WTC11 (cell line): ENCODE data around the gene SPOP. TPM values are rescaled to one million over a fixed set of nuclear protein-coding genes. Genes with fewer than 3 reads are reported as not detected.

Experiments
- ATAC-seq: fragments of 200-7000 bp; cut with Tn5 transposase; 2 replicates; pipeline ENCODE4 v1.10.0; 2021; ENCODE audit warnings: mild to moderate bottlenecking, moderate library complexity
- CTCF ChIA-PET: fragments of 300-600 bp; sonication (Branson Sonifier 250); formaldehyde crosslinking; loops from one replicate; lab custom pipeline; 2021; ENCODE audit warnings: antibody characterized with exemption; lab: Charles Lee
- POLR2A ChIA-PET: fragments of 350-600 bp; sonication (Branson Sonifier 250); formaldehyde crosslinking; loops from one replicate; lab custom pipeline; 2021; ENCODE audit warnings: antibody characterized with exemption; lab: Charles Lee
- DNase-seq: peaks from one replicate; pipeline ENCODE4 v3.0.0; 2021; ENCODE audit warnings: low spot score
- H3K27ac Mint-ChIP-seq: 2 replicates; pipeline ENCODE4 v1.8.0; 2021; ENCODE audit warnings: mixed read lengths
- H3K27me3 Mint-ChIP-seq: 2 replicates; pipeline ENCODE4 v1.8.0; 2021; ENCODE audit warnings: low read depth, mild to moderate bottlenecking, moderate library complexity, mixed read lengths
- H3K36me3 Mint-ChIP-seq: 2 replicates; pipeline ENCODE4 v1.8.0; 2021; ENCODE audit warnings: mixed read lengths
- H3K4me1 Mint-ChIP-seq: 2 replicates; pipeline ENCODE4 v1.8.0; 2022; ENCODE audit warnings: mixed read lengths
- H3K4me3 Mint-ChIP-seq: 2 replicates; pipeline ENCODE4 v1.8.0; 2021; ENCODE audit warnings: mild to moderate bottlenecking, moderate library complexity, mixed read lengths
- H3K9me3 Mint-ChIP-seq: 2 replicates; pipeline ENCODE4 v1.8.0; 2021; ENCODE audit warnings: mixed read lengths
- ATF1 ChIP-seq: sonication (generic); formaldehyde crosslinking; IDR thresholded peaks from 2 replicates; pipeline ENCODE4 v1.8.1; 2023; ENCODE audit warnings: mild to moderate bottlenecking, moderate library complexity, missing genetic modification reagents
- CREB1 ChIP-seq: sonication (generic); formaldehyde crosslinking; IDR thresholded peaks from 2 replicates; pipeline ENCODE4 v1.8.0; 2023; ENCODE audit warnings: mild to moderate bottlenecking, missing genetic modification reagents
- CREM ChIP-seq: sonication (generic); formaldehyde crosslinking; IDR thresholded peaks from 2 replicates; pipeline ENCODE4 v1.8.1; 2022; ENCODE audit warnings: mild to moderate bottlenecking, missing genetic modification reagents, moderate library complexity
- GRHL2 ChIP-seq: fragments of 250-450 bp; sonication (Bioruptor Pico); IDR thresholded peaks from 2 replicates; pipeline ENCODE4 v1.8.0; 2022; ENCODE audit warnings: mild to moderate bottlenecking, moderate library complexity; ENCODE audit not compliant: insufficient replicate concordance, severe bottlenecking
- IRF2 ChIP-seq: sonication (generic); formaldehyde crosslinking; IDR thresholded peaks from 2 replicates; pipeline ENCODE4 v1.8.0; 2022; ENCODE audit warnings: low read depth, missing genetic modification reagents, borderline replicate concordance
- JAZF1 ChIP-seq: fragments of 250-450 bp; sonication (Bioruptor Pico); IDR thresholded peaks from 2 replicates; pipeline ENCODE4 v1.9.0; 2021; ENCODE audit warnings: moderate library complexity, mild to moderate bottlenecking, inconsistent platforms
- NR1H2 ChIP-seq: sonication (generic); formaldehyde crosslinking; IDR thresholded peaks from 2 replicates; pipeline ENCODE4 v1.9.0; 2021; ENCODE audit warnings: mild to moderate bottlenecking, moderate library complexity, missing genetic modification reagents
- NR2C2 ChIP-seq: sonication (generic); formaldehyde crosslinking; IDR thresholded peaks from 2 replicates; pipeline ENCODE4 v1.8.0; 2022; ENCODE audit warnings: mild to moderate bottlenecking, missing genetic modification reagents
- OVOL2 ChIP-seq: fragments of 250-450 bp; sonication (Bioruptor Pico); IDR thresholded peaks from 2 replicates; pipeline ENCODE4 v1.9.0; 2021; ENCODE audit warnings: mild to moderate bottlenecking, borderline replicate concordance
- RELA ChIP-seq: sonication (generic); formaldehyde crosslinking; IDR thresholded peaks from 2 replicates; pipeline ENCODE4 v1.8.1; 2022; ENCODE audit warnings: missing genetic modification reagents, mild to moderate bottlenecking, borderline replicate concordance
- SMAD4 ChIP-seq: sonication (generic); formaldehyde crosslinking; IDR thresholded peaks from 2 replicates; pipeline ENCODE4 v1.8.0; 2022; ENCODE audit warnings: mild to moderate bottlenecking, missing genetic modification reagents
- ZNF317 ChIP-seq: sonication (generic); formaldehyde crosslinking; IDR thresholded peaks from 2 replicates; pipeline ENCODE4 v1.8.1; 2023; ENCODE audit warnings: low read depth, mild to moderate bottlenecking, moderate library complexity, missing genetic modification reagents, borderline replicate concordance
- ZNF423 ChIP-seq: fragments of 250-450 bp; sonication (Bioruptor Pico); IDR thresholded peaks from 2 replicates; pipeline ENCODE4 v2.1.2; 2022; ENCODE audit warnings: mild to moderate bottlenecking, moderate library complexity
- total RNA-seq: library from RNA; stranded (reverse); gene quantifications from 3 replicates; pipeline ENCODE4 v1.2.3, GENCODE V29; 2021
- TF ChIP-seq, protein P1 (sequence below): sonication (generic); formaldehyde crosslinking; conservative IDR thresholded peaks from 2 replicates; pipeline ENCODE4 v1.8.1; 2022; ENCODE audit warnings: mild to moderate bottlenecking, missing genetic modification reagents
- TF ChIP-seq, protein P2 (sequence below): fragments of 250-450 bp; sonication (Bioruptor Pico); IDR thresholded peaks from 2 replicates; pipeline ENCODE4 v1.9.0; 2021; ENCODE audit warnings: mild to moderate bottlenecking, borderline replicate concordance
- TF ChIP-seq, protein P3 (sequence below): sonication (generic); formaldehyde crosslinking; IDR thresholded peaks from 2 replicates; pipeline ENCODE4 v1.8.1; 2023; ENCODE audit warnings: mild to moderate bottlenecking, missing genetic modification reagents, moderate library complexity
- TF ChIP-seq, protein P4 (sequence below): sonication (generic); formaldehyde crosslinking; IDR thresholded peaks from 2 replicates; pipeline ENCODE4 v1.8.0; 2023; ENCODE audit warnings: missing genetic modification reagents
- TF ChIP-seq, protein P5 (sequence below): sonication (generic); formaldehyde crosslinking; IDR thresholded peaks from 2 replicates; pipeline ENCODE4 v1.8.0; 2022; ENCODE audit warnings: missing genetic modification reagents
- TF ChIP-seq, protein P6 (sequence below): sonication (generic); formaldehyde crosslinking; IDR thresholded peaks from 2 replicates; pipeline ENCODE4 v1.8.1; 2022; ENCODE audit warnings: mild to moderate bottlenecking, moderate library complexity, missing genetic modification reagents

The SPOP gene
- total RNA-seq, 1 experiment from 2014 or later = 19.2 TPM

DNA sequence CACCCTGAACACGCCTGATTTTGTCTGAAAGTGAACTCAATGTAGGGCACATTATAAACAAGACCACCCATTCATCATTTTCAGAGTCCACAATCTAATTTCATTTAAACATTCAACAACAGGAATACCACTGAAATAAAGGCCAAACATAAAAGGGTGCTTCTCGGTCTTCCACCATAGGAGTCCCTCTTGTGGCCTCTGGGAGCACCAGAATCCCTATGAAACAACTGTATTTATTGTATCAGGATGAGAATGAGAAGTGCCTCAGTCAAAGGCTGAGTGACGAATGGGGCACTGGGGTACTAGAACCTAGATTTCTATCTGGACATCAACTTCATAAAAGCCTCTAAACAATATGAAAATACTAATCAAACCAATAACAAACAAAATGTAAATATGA, 61.8 kb downstream of the SPOP start (continued):
- TF ChIP-seq IRF2 = no peak

DNA sequence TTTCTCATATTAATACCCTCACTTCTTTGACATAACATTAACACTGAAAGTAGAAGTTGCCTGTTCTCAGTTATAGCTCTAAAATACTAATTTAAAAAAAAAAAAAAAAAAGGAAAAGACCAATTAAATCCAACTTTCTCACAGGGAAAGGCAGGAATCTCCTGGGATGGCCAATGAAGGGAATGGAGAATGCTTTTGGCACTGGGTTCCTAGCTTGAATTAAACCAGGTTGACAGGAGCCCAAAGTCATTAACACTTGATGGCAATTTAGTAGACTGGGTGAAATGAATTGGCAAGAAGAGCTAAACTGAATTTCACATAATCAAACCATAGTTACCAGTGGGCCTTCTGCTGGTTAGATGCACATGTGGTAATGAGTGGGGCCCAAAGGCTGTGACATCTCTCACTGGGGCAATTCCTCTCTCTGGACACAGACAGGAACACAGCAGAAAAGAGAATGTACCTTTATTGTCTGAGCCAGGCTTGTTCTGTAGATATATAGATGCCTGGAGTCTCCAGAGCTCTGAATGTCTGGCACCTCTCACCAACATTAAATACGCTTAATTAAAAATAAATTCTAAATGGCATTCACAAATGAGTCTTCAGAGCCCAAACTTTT, 64.6 kb downstream of the SPOP start:
- Mint-ChIP-seq H3K9me3 (no peaks in the 10 kb centered on the region), H3K27ac (no peak overlapping the region), H3K4me1 (no peaks in the 10 kb centered on the region), H3K27me3 (no peaks in the 10 kb centered on the region), H3K36me3 (peaks cover 34% of the 10 kb centered on the region), H3K4me3 (no peak overlapping the region)
- ChIA-PET CTCF (no interaction called here), POLR2A (no interaction called here)
- no peak for DNase-seq
- TF ChIP-seq CREB1 (CRISPR knock-in tag) = no peak
- TF ChIP-seq ZNF317 (CRISPR knock-in tag) = no peak
- TF ChIP-seq CREM = no peak
- TF ChIP-seq GRHL2 = no peak
- TF ChIP-seq SMAD4 (CRISPR knock-in tag) = no peak
- TF ChIP-seq ZNF423 = no peak
- TF ChIP-seq NR1H2 (CRISPR knock-in tag) = no peak
- ATAC-seq = no peak

DNA sequence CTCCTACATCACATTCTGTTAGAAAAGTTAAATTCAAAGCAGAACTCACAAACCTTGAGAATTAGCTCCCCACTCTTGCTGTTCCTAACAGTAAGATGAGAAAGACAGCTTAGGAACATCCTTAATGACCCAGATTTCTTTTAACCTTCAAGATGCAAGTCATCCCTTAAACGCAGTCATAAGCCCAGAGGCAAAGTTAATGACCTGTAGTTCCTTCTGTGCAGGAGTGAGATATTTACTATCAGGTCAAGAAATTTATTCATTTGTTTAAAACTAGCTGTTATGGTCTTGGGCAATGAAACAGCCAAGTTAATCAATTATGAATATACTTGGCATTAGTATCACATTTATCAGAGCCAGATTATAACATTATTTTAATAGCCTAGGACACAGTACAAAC, 65.2 kb downstream of the SPOP start:
- no peak for DNase-seq
- peaks cover 33% of the 10 kb centered on the region for H3K36me3 Mint-ChIP-seq
- no peaks in the 10 kb centered on the region for H3K9me3 Mint-ChIP-seq
- POLR2A ChIA-PET = no interaction called here
- H3K27ac Mint-ChIP-seq = no peak overlapping the region
- TF ChIP-seq OVOL2 (CRISPR knock-in tag) = no peak
- no peak for TF ChIP-seq NR2C2 (CRISPR knock-in tag)
- no peak for TF ChIP-seq NR1H2 (CRISPR knock-in tag)
- TF ChIP-seq, protein P1, sequence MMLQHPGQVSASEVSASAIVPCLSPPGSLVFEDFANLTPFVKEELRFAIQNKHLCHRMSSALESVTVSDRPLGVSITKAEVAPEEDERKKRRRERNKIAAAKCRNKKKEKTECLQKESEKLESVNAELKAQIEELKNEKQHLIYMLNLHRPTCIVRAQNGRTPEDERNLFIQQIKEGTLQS (CRISPR knock-in tag) = no peak
- TF ChIP-seq, all 79 proteins: peak for 0
- CTCF ChIA-PET = no interaction called here
- Mint-ChIP-seq H3K27me3 (no peaks in the 10 kb centered on the region), H3K4me1 (no peaks in the 10 kb centered on the region), H3K4me3 (no peak overlapping the region)
- ATAC-seq = no peak

DNA sequence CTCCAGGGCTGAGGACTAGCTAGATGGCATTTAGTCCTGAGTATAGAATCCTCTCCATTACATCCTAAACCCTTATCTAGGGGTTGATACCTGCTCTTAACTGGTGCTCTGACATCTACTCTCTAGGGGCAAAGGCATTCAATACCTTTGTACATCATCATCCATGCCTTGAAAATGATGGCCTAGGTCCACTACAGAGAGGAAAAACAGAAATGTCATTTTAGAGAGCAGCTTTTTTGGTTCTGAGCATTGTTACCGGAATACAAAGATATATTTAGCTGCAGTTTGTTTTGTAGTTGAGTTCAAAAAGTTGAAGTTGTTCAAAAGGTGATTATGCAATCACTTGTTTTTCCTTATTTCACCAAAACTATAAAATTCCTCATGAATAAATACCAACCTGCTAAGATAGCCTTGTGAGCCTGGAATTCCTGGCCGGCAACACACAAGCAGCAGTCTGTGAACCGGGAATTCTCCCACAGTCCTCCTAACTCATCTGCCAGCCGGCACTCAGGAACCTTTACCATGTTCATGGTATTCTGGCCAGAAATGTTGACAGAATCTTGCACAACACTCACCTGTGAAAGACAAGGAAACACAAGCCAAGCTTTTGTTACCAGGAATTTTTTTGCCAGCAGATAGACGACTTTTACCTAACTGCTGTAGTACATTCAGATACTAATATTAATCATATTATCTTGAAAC, 66.9 kb downstream of the SPOP start:
- POLR2A ChIA-PET = interaction anchor here (0.7 kb wide), 1 partner anchor 1543 kb away, joined by 3 read pairs; the partner anchor contains the start of gene NME1
- Mint-ChIP-seq H3K4me1 (no peaks in the 10 kb centered on the region), H3K36me3 (peaks cover 38% of the 10 kb centered on the region)

More for the DNA sequence above, 66.9 kb downstream of the SPOP start:
- Mint-ChIP-seq H3K27me3 (no peaks in the 10 kb centered on the region), H3K27ac (no peak overlapping the region), H3K9me3 (no peaks in the 10 kb centered on the region), H3K4me3 (no peak overlapping the region)
- CTCF ChIA-PET = no interaction called here
- ATAC-seq (no peak), DNase-seq (no peak)
- TF ChIP-seq JAZF1 = no peak
- TF ChIP-seq, protein P2, sequence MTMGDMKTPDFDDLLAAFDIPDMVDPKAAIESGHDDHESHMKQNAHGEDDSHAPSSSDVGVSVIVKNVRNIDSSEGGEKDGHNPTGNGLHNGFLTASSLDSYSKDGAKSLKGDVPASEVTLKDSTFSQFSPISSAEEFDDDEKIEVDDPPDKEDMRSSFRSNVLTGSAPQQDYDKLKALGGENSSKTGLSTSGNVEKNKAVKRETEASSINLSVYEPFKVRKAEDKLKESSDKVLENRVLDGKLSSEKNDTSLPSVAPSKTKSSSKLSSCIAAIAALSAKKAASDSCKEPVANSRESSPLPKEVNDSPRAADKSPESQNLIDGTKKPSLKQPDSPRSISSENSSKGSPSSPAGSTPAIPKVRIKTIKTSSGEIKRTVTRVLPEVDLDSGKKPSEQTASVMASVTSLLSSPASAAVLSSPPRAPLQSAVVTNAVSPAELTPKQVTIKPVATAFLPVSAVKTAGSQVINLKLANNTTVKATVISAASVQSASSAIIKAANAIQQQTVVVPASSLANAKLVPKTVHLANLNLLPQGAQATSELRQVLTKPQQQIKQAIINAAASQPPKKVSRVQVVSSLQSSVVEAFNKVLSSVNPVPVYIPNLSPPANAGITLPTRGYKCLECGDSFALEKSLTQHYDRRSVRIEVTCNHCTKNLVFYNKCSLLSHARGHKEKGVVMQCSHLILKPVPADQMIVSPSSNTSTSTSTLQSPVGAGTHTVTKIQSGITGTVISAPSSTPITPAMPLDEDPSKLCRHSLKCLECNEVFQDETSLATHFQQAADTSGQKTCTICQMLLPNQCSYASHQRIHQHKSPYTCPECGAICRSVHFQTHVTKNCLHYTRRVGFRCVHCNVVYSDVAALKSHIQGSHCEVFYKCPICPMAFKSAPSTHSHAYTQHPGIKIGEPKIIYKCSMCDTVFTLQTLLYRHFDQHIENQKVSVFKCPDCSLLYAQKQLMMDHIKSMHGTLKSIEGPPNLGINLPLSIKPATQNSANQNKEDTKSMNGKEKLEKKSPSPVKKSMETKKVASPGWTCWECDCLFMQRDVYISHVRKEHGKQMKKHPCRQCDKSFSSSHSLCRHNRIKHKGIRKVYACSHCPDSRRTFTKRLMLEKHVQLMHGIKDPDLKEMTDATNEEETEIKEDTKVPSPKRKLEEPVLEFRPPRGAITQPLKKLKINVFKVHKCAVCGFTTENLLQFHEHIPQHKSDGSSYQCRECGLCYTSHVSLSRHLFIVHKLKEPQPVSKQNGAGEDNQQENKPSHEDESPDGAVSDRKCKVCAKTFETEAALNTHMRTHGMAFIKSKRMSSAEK (CRISPR knock-in tag) = no peak
- no peak for TF ChIP-seq ATF1
- TF ChIP-seq, protein P3, sequence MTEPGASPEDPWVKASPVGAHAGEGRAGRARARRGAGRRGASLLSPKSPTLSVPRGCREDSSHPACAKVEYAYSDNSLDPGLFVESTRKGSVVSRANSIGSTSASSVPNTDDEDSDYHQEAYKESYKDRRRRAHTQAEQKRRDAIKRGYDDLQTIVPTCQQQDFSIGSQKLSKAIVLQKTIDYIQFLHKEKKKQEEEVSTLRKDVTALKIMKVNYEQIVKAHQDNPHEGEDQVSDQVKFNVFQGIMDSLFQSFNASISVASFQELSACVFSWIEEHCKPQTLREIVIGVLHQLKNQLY (CRISPR knock-in tag) = no peak
- no peak for TF ChIP-seq CREM
- TF ChIP-seq, protein P4, sequence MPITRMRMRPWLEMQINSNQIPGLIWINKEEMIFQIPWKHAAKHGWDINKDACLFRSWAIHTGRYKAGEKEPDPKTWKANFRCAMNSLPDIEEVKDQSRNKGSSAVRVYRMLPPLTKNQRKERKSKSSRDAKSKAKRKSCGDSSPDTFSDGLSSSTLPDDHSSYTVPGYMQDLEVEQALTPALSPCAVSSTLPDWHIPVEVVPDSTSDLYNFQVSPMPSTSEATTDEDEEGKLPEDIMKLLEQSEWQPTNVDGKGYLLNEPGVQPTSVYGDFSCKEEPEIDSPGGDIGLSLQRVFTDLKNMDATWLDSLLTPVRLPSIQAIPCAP (CRISPR knock-in tag) = no peak
- TF ChIP-seq RELA (CRISPR knock-in tag) = no peak
- TF ChIP-seq, protein P5, sequence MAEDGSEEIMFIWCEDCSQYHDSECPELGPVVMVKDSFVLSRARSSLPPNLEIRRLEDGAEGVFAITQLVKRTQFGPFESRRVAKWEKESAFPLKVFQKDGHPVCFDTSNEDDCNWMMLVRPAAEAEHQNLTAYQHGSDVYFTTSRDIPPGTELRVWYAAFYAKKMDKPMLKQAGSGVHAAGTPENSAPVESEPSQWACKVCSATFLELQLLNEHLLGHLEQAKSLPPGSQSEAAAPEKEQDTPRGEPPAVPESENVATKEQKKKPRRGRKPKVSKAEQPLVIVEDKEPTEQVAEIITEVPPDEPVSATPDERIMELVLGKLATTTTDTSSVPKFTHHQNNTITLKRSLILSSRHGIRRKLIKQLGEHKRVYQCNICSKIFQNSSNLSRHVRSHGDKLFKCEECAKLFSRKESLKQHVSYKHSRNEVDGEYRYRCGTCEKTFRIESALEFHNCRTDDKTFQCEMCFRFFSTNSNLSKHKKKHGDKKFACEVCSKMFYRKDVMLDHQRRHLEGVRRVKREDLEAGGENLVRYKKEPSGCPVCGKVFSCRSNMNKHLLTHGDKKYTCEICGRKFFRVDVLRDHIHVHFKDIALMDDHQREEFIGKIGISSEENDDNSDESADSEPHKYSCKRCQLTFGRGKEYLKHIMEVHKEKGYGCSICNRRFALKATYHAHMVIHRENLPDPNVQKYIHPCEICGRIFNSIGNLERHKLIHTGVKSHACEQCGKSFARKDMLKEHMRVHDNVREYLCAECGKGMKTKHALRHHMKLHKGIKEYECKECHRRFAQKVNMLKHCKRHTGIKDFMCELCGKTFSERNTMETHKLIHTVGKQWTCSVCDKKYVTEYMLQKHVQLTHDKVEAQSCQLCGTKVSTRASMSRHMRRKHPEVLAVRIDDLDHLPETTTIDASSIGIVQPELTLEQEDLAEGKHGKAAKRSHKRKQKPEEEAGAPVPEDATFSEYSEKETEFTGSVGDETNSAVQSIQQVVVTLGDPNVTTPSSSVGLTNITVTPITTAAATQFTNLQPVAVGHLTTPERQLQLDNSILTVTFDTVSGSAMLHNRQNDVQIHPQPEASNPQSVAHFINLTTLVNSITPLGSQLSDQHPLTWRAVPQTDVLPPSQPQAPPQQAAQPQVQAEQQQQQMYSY (CRISPR knock-in tag) = no peak
- TF ChIP-seq, protein P6, sequence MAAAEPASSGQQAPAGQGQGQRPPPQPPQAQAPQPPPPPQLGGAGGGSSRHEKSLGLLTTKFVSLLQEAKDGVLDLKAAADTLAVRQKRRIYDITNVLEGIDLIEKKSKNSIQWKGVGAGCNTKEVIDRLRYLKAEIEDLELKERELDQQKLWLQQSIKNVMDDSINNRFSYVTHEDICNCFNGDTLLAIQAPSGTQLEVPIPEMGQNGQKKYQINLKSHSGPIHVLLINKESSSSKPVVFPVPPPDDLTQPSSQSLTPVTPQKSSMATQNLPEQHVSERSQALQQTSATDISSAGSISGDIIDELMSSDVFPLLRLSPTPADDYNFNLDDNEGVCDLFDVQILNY (CRISPR knock-in tag) = no peak
